T-helper 9 cell (primary cell): Measurements from ENCODE around the gene PRADC1.

ENCODE experiments used
- DNase-seq: peaks from one replicate; pipeline ENCODE4 v3.0.0-alpha.2; 2020

Gene PRADC1

GRCh38 chr2:73233932-73234832, 1.1 kb upstream of the PRADC1 start, which contains the start of gene CCT7:
Gene CCT7 (plus strand): TSS chr2:73234308. CDS start chr2:73234379, 71 bp downstream.
- peak; percentile 76 for DNase-seq

GRCh38 chr2:73232403-73233153, 461 bp downstream of the PRADC1 start:
- no peak for DNase-seq

- no peak for DNase-seq
These were observed 4.4 kb downstream of the PRADC1 start for GRCh38 chr2:73228631-73229030.

GRCh38 chr2:73227086-73227485, 6.0 kb downstream of the PRADC1 start:
- DNase-seq = no peak

GRCh38 chr2:73225513-73226360, 7.3 kb downstream of the PRADC1 start:
- no peak for DNase-seq

GRCh38 chr2:73223821-73224220, 9.2 kb downstream of the PRADC1 start:
- no peak for DNase-seq

GRCh38 chr2:73218298-73218697, 14.7 kb downstream of the PRADC1 start:
- no peak for DNase-seq

GRCh38 chr2:73217826-73218225, 15.2 kb downstream of the PRADC1 start:
- DNase-seq = no peak

GRCh38 chr2:73217160-73217559, 15.9 kb downstream of the PRADC1 start:
- no peak for DNase-seq

- DNase-seq = no peak
These were observed 17.8 kb downstream of the PRADC1 start for GRCh38 chr2:73215254-73215653.

- peak; percentile 88 for DNase-seq
These were observed 18.7 kb downstream of the PRADC1 start, which contains the start of gene SMYD5 for GRCh38 chr2:73214120-73215035. Gene SMYD5 (plus strand): TSS chr2:73214245. CDS start chr2:73214267, 22 bp downstream.

- peak; percentile 62 for DNase-seq
These were observed 20.4 kb downstream of the PRADC1 start for GRCh38 chr2:73212448-73213176.

GRCh38 chr2:73212098-73212447, 21.0 kb downstream of the PRADC1 start:
- no peak for DNase-seq

- no peak for DNase-seq
These were observed 22.3 kb downstream of the PRADC1 start for GRCh38 chr2:73210696-73211095.

- no peak for DNase-seq
These were observed 23.0 kb downstream of the PRADC1 start for GRCh38 chr2:73210019-73210418.

GRCh38 chr2:73208258-73208657, 24.8 kb downstream of the PRADC1 start:
- no peak for DNase-seq

- no peak for DNase-seq
These were observed 27.4 kb downstream of the PRADC1 start for GRCh38 chr2:73205611-73206010.

- DNase-seq = no peak
These were observed 29.9 kb downstream of the PRADC1 start for GRCh38 chr2:73203055-73203681.

- DNase-seq = no peak
These were observed 30.6 kb downstream of the PRADC1 start, which contains the start of gene NOTO for GRCh38 chr2:73202156-73203054. Gene NOTO (plus strand): TSS chr2:73202574. CDS start chr2:73202667, 93 bp downstream.
